ENCODE results near the gene KRTAP3-3. TPM values are rescaled to one million over a fixed set of nuclear protein-coding genes. Genes with fewer than 3 reads are reported as not detected.

KRTAP3-3 gene
- total and polyA plus RNA-seq, 2 donors (not counting 1 experiment from before 2014, with no cell fraction given) = not detected

- no peak for DNase-seq (ENCODE audit: low read depth in 2 of 2)
- H3K9me3 ChIP-seq (ENCODE audit: control insufficient read depth, insufficient read depth, low read depth, low read length) = no peaks in the 10 kb centered on the region
Measured at GRCh38 chr17:41019415-41019814, 25.5 kb upstream of the KRTAP3-3 start.

GRCh38 chr17:41018541-41018940, 24.6 kb upstream of the KRTAP3-3 start:
- H3K27ac ChIP-seq (ENCODE audit: insufficient read depth, low read length) = no peak overlapping the region
- H3K27me3 ChIP-seq (ENCODE audit: control insufficient read depth, insufficient read depth, low read length) = no peaks in the 10 kb centered on the region
- DNase-seq (ENCODE audit: low read depth in 2 of 2) = no peak
- no peak overlapping the region for H3K9ac ChIP-seq (ENCODE audit: insufficient read depth, low read length)
- no peaks in the 10 kb centered on the region for H3K79me2 ChIP-seq (ENCODE audit: control insufficient read depth, insufficient read depth, low read length)
- H3K4me1 ChIP-seq (ENCODE audit: control insufficient read depth, extremely low read depth, insufficient read depth, low read length) = no peaks in the 10 kb centered on the region
- H3K36me3 ChIP-seq (ENCODE audit: control insufficient read depth, insufficient read depth, low read length) = no peaks in the 10 kb centered on the region
- no peak overlapping the region for H3K4me2 ChIP-seq (ENCODE audit: extremely low read depth, insufficient read depth, low read length)
- no peaks in the 10 kb centered on the region for H4K20me1 ChIP-seq (ENCODE audit: control insufficient read depth, extremely low read depth, insufficient read depth, low read length)
- H3K4me3 ChIP-seq (replicated peaks in 1 of 4; ENCODE audit: control extremely low read depth in 1 of 4, insufficient read depth in 1 of 4, low read depth in 3 of 4, low read length in 4 of 4) = no peak overlapping the region
- no peaks in the 10 kb centered on the region for H3K9me3 ChIP-seq (ENCODE audit: control insufficient read depth, insufficient read depth, low read depth, low read length)
- TF ChIP-seq EZH2 (IDR thresholded peaks at IDR 0.05; ENCODE audit: low read length, missing control alignments) (no peak), CTCF (conservative IDR thresholded peaks at IDR 0.05 in 1 of 2, IDR thresholded peaks at IDR 0.05 in 1 of 2; ENCODE audit: low read depth in 1 of 2, low read length in 2 of 2) (no peak)
- no peak overlapping the region for H2AFZ ChIP-seq (ENCODE audit: low read length)

More at GRCh38 chr17:41019415-41019814, 25.5 kb upstream of the KRTAP3-3 start:
- Histone ChIP-seq H3K27ac (ENCODE audit: insufficient read depth, low read length) (no peak overlapping the region), H3K4me1 (ENCODE audit: control insufficient read depth, extremely low read depth, insufficient read depth, low read length) (no peaks in the 10 kb centered on the region), H3K4me3 (replicated peaks in 1 of 4; ENCODE audit: control extremely low read depth in 1 of 4, insufficient read depth in 1 of 4, low read depth in 3 of 4, low read length in 4 of 4) (no peak overlapping the region), H3K27me3 (ENCODE audit: control insufficient read depth, insufficient read depth, low read length) (no peaks in the 10 kb centered on the region), H4K20me1 (ENCODE audit: control insufficient read depth, extremely low read depth, insufficient read depth, low read length) (no peaks in the 10 kb centered on the region), H3K9ac (ENCODE audit: insufficient read depth, low read length) (no peak overlapping the region), H3K79me2 (ENCODE audit: control insufficient read depth, insufficient read depth, low read length) (no peaks in the 10 kb centered on the region), H3K36me3 (ENCODE audit: control insufficient read depth, insufficient read depth, low read length) (no peaks in the 10 kb centered on the region), H2AFZ (ENCODE audit: low read length) (no peak overlapping the region), H3K4me2 (ENCODE audit: extremely low read depth, insufficient read depth, low read length) (no peak overlapping the region)
- no peak for TF ChIP-seq CTCF (conservative IDR thresholded peaks at IDR 0.05 in 1 of 2, IDR thresholded peaks at IDR 0.05 in 1 of 2; ENCODE audit: low read depth in 1 of 2, low read length in 2 of 2)
- no peak for TF ChIP-seq EZH2 (IDR thresholded peaks at IDR 0.05; ENCODE audit: low read length, missing control alignments)

GRCh38 chr17:41016578-41017215, 22.7 kb upstream of the KRTAP3-3 start:
- Histone ChIP-seq H3K27me3 (ENCODE audit: control insufficient read depth, insufficient read depth, low read length) (no peaks in the 10 kb centered on the region), H3K27ac (ENCODE audit: insufficient read depth, low read length) (no peak overlapping the region), H2AFZ (ENCODE audit: low read length) (no peak overlapping the region), H3K79me2 (ENCODE audit: control insufficient read depth, insufficient read depth, low read length) (no peaks in the 10 kb centered on the region), H3K4me3 (replicated peaks in 1 of 4; ENCODE audit: control extremely low read depth in 1 of 4, insufficient read depth in 1 of 4, low read depth in 3 of 4, low read length in 4 of 4) (no peak overlapping the region), H3K36me3 (ENCODE audit: control insufficient read depth, insufficient read depth, low read length) (no peaks in the 10 kb centered on the region), H3K4me2 (ENCODE audit: extremely low read depth, insufficient read depth, low read length) (no peak overlapping the region), H3K9ac (ENCODE audit: insufficient read depth, low read length) (no peak overlapping the region), H4K20me1 (ENCODE audit: control insufficient read depth, extremely low read depth, insufficient read depth, low read length) (no peaks in the 10 kb centered on the region), H3K4me1 (ENCODE audit: control insufficient read depth, extremely low read depth, insufficient read depth, low read length) (peaks cover 2% of the 10 kb centered on the region), H3K9me3 (ENCODE audit: control insufficient read depth, insufficient read depth, low read depth, low read length) (no peaks in the 10 kb centered on the region)
- DNase-seq (ENCODE audit: low read depth in 2 of 2) = no peak
- no peak for TF ChIP-seq EZH2 (IDR thresholded peaks at IDR 0.05; ENCODE audit: low read length, missing control alignments)
- no peak for TF ChIP-seq CTCF (conservative IDR thresholded peaks at IDR 0.05 in 1 of 2, IDR thresholded peaks at IDR 0.05 in 1 of 2; ENCODE audit: low read depth in 1 of 2, low read length in 2 of 2)

Data from fibroblast of lung (primary cell).